ENCODE results near the gene PARD3B.

Gene PARD3B

DNA sequence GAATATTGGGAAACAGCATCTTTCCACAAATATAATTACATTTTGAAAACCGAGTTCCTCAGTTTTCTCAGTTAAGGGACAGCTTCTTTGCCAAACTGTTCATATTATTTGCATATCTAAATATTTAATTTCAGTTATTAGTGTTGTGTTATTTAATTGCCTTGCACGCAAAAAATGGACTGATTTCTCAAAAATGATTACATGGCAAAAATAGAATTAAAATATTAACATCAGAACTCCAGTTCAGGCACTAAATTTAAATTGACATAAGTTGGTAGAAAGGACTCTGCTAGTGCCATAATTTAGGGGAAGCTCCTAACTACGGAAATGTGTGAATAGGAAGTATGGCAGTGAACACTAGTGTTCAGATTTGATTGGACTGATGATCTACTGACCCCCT lies 209.6 kb downstream of the PARD3B start:
- no peak for DNase-seq (ENCODE audit: low spot score)
- TF ChIP-seq, protein P1, sequence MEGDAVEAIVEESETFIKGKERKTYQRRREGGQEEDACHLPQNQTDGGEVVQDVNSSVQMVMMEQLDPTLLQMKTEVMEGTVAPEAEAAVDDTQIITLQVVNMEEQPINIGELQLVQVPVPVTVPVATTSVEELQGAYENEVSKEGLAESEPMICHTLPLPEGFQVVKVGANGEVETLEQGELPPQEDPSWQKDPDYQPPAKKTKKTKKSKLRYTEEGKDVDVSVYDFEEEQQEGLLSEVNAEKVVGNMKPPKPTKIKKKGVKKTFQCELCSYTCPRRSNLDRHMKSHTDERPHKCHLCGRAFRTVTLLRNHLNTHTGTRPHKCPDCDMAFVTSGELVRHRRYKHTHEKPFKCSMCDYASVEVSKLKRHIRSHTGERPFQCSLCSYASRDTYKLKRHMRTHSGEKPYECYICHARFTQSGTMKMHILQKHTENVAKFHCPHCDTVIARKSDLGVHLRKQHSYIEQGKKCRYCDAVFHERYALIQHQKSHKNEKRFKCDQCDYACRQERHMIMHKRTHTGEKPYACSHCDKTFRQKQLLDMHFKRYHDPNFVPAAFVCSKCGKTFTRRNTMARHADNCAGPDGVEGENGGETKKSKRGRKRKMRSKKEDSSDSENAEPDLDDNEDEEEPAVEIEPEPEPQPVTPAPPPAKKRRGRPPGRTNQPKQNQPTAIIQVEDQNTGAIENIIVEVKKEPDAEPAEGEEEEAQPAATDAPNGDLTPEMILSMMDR (IDR thresholded peaks at IDR 0.05), result no peak
- no peak overlapping the region for H3K4me3 ChIP-seq
- no peak overlapping the region for H3K27ac ChIP-seq

DNA sequence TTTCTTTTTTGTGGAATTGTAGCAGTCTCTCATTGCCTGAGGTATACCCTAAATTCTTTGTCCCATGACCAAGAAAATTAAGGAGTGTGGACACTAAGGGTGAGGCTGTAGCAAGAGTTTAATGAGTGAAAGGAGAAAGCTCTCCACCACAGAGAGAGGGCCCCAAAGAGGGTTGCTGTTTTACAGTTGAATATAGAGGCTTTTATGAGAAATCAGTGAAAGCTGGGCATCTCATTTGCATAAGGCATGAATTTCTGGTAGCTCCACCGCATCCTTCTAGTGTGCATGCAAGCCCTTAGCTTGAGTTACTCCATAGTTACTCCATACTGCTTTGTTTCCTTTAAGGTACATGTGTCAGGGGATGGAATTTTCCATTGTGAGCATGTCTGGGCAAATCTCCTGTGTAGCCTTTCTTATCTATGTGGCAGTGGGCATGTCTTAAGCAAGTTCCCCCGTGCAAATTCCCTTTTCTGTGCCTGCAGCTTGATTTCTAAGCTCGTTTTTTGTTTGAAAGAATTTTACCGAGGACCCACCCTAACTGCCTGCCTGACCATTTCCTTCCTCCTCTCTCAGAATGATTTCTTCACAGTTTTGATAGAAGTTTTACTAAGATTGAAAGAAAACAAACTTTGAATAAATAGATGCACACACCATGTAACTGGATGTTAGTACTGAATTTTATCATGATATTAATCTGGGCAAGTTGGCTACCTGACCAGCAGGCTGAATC lies 218.9 kb downstream of the PARD3B start:
- TF ChIP-seq, protein P1 (IDR thresholded peaks at IDR 0.05), result no peak
- Histone ChIP-seq H3K27ac (no peak overlapping the region), H3K4me3 (no peak overlapping the region)
- no peak for DNase-seq (ENCODE audit: low spot score)

DNA sequence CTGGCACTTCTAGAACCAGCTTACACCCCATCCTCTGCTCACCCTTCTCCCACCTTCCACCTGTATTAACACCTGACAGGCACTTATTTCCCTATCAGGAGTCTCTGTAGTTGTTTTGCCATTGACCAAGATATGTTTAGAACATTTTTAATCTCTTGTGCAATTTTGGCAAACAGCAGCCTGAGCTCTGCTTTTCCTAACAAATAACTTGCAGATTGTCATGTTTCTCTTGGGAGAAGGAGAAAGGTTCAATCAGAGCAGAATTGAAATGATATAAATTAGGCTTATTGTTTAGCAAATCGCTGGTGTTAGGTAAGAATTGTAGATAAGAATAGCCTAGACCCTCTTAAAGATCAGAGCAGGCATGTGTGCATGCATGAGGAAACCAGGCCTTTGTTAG lies 225.5 kb downstream of the PARD3B start:
- Histone ChIP-seq H3K27ac (no peak overlapping the region), H3K4me3 (no peak overlapping the region)
- TF ChIP-seq, protein P1 (IDR thresholded peaks at IDR 0.05), result no peak
- no peak for DNase-seq (ENCODE audit: low spot score)

DNA sequence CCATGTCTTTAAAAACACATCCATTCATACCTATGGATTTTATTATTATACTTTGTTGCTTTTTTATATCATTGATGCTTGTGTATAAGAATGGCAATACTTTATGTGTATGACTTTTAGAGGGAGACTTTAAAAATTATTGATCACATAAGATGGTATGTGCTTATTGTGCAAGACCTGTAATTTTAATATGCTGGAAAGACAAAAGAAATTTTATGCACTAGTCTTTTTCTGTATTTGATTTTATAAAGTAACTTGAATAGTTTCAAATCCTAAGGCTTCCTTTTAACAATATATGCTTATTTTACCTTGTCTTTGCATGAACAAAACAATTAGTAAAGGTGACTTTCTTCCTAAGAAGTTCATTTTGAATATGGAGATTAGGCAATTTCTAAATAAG lies 226.4 kb downstream of the PARD3B start:
- Histone ChIP-seq H3K4me3 (no peak overlapping the region), H3K27ac (no peak overlapping the region)
- DNase-seq (ENCODE audit: low spot score), result no peak
- TF ChIP-seq, protein P1 (IDR thresholded peaks at IDR 0.05), result no peak

DNA sequence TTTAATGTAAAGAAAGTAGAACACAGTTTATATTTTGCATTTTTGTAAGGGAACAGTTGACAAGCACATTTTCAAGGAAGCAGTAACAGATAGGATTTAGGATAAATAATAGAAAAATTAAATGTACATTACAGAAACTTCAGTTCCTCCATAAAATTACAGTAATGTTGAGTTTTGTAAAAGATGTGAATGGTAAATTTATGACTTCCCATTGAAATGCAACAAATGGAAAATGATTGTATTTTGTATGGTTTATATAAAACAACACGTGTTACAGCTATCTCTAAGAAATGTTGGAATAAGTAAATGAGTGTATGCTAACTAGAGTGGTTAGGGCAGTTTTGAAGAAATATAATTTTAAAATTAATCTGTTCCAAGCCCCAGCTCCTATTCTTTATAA lies 227.3 kb downstream of the PARD3B start:
- Histone ChIP-seq H3K4me3 (no peak overlapping the region), H3K27ac (no peak overlapping the region)
- TF ChIP-seq, protein P1 (IDR thresholded peaks at IDR 0.05), result no peak
- DNase-seq (ENCODE audit: low spot score), result no peak

DNA sequence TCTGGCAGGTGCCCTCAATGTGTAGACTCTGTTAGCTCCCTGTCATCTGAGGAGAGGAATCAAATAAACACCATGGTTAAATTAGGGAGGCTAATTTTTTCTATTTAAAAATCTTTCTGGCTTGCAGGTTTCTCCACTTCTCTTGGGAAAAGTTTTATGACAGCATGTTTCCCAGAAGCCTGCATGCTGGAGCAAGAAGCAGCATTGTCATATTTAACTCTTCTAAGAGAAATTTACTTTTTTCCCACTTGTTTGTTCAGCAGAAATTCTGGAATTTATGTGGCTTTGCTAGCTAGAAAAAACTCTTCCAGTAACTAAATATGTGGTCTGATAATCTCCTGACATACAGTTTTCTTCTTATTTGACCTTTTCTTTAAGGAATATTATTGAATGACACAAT lies 230.5 kb downstream of the PARD3B start:
- no peak overlapping the region for H3K4me3 ChIP-seq
- H3K27ac ChIP-seq, result no peak overlapping the region
- no peak for DNase-seq (ENCODE audit: low spot score)
- TF ChIP-seq, protein P1 (IDR thresholded peaks at IDR 0.05), result no peak

DNA sequence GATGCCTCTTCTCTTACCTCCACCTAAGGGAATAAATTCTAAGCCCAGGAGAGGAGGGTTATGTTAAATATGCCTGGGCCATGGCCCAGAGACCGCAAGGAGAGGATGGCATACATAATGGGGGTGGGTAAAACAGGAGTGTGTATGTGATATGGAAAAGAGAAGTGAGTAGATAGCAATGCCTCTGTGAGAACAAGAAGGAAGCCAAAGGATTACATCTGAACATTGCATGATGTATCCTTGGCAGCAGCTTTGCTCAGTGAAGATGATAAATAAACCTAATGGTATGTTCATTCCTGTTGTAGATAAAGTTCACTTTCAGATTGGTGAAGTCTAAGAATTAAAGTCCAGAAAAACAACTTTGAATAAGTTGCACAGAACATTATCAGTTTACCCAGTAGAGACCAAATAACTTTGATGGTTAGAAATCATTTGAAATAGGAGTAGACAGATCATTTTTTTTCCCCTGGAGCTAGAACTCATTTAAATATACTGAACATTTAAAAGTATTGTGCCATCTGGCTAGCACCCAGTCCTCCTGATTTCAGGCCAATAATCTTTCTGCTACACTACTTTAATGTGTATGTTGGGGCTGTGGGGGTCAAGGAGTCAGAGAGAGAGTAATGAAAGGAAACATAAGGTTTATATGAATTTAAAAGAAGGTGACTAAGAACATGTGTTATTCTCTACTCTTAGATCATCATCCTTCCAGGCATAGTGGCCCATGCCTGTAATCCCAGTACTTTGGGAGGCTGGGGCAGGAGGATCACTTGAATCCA lies 231.7 kb downstream of the PARD3B start:
- no peak for DNase-seq (ENCODE audit: low spot score)
- Histone ChIP-seq H3K27ac (no peak overlapping the region), H3K4me3 (no peak overlapping the region)
- TF ChIP-seq, protein P1 (IDR thresholded peaks at IDR 0.05), result no peak
